ENCODE measurements around the gene OCIAD1.
"Not testable (repeated sequence)": the region's sequence is repeated elsewhere in the genome, so short reads cannot be mapped to it uniquely, and the experiment has no call there.

OCIAD1 gene

GRCh38 chr4:48801016-48801715 is 29.7 kb upstream of the OCIAD1 start:
- 0 out of 2 replicates have a peak overlapping the region, but pooled peaks have one; percentile 0 for H3K27ac ChIP-seq
- TF ChIP-seq, protein P1, sequence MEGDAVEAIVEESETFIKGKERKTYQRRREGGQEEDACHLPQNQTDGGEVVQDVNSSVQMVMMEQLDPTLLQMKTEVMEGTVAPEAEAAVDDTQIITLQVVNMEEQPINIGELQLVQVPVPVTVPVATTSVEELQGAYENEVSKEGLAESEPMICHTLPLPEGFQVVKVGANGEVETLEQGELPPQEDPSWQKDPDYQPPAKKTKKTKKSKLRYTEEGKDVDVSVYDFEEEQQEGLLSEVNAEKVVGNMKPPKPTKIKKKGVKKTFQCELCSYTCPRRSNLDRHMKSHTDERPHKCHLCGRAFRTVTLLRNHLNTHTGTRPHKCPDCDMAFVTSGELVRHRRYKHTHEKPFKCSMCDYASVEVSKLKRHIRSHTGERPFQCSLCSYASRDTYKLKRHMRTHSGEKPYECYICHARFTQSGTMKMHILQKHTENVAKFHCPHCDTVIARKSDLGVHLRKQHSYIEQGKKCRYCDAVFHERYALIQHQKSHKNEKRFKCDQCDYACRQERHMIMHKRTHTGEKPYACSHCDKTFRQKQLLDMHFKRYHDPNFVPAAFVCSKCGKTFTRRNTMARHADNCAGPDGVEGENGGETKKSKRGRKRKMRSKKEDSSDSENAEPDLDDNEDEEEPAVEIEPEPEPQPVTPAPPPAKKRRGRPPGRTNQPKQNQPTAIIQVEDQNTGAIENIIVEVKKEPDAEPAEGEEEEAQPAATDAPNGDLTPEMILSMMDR (IDR thresholded peaks at IDR 0.05), result no peak
- no peak for TF ChIP-seq ZFX (IDR thresholded peaks at IDR 0.05; ENCODE audit: borderline replicate concordance)

DNA sequence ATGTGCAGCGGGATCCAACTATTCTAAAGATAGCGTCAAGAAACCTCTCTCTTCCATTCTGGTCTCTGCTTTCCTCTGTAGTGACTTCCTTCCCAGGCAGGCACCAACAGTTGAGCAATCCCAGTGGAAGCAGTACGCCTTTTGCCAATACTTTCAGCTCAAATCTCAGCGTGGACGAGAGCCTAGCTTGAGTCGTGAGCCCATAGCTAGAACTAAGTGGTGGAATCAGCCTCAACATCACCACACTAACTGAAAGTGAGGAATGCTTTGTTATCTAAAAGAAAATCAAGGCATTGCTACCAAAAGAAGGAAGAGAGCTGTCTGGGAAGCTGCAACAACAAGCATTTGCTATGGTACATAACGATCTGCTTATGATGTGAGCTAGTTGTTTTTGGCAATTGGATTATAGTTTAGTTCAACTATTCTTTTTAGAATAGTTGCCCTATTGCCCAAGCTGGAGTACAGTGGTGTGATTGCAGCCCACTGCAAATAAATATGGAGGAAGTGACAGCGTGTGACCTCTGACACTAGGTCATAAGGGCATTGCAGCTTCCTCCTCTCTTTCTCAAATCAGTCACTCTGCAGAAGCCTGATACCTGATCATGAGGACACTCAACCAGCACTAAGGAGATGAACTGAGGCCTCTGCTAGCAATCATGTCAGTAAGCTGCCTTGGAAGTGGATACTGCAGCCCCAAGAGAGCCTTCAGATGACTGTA is 26.1 kb upstream of the OCIAD1 start:
- TF ChIP-seq ZFX (IDR thresholded peaks at IDR 0.05; ENCODE audit: borderline replicate concordance), result no peak
- TF ChIP-seq, protein P1 (IDR thresholded peaks at IDR 0.05), result no peak

GRCh38 chr4:48812866-48813265 is 18.0 kb upstream of the OCIAD1 start:
- TF ChIP-seq ZFX (IDR thresholded peaks at IDR 0.05; ENCODE audit: borderline replicate concordance), result no peak
- TF ChIP-seq, protein P1 (IDR thresholded peaks at IDR 0.05), result no peak
- no peak overlapping the region for H3K27ac ChIP-seq

More for the DNA sequence above, 26.1 kb upstream of the OCIAD1 start:
- H3K27ac ChIP-seq, result no peak overlapping the region

DNA sequence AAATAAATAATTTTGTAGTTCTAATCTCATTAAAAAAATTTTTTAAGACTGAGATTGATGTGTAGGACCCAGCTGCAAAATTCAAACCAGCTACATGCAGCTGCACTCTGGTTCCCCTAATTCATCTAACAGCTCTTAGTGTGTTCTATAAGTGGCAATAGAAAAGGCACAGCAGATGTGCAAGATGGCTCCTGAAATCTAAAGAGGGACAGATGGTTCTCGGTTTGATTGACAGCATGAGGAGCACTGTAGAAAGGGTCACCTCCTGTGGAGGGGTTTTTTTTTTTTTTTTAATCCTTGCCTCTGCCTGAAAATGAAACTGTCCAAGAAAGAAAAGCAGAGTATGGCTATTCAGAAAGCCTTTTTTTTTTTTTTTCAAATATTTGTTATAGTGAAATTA is 16.9 kb upstream of the OCIAD1 start:
- TF ChIP-seq, protein P1 (IDR thresholded peaks at IDR 0.05), result no peak
- no peak for TF ChIP-seq ZFX (IDR thresholded peaks at IDR 0.05; ENCODE audit: borderline replicate concordance)
- H3K27ac ChIP-seq, result no peak overlapping the region

GRCh38 chr4:48815483-48815882 is 15.4 kb upstream of the OCIAD1 start:
- no peak overlapping the region for H3K27ac ChIP-seq
- TF ChIP-seq ZFX (IDR thresholded peaks at IDR 0.05; ENCODE audit: borderline replicate concordance), result no peak
- TF ChIP-seq, protein P1 (IDR thresholded peaks at IDR 0.05), result no peak

GRCh38 chr4:48816297-48816696 is 14.6 kb upstream of the OCIAD1 start:
- not testable (repeated sequence) for H3K27ac ChIP-seq

GRCh38 chr4:48816971-48817370 is 13.9 kb upstream of the OCIAD1 start:
- no peak for TF ChIP-seq ZFX (IDR thresholded peaks at IDR 0.05; ENCODE audit: borderline replicate concordance)
- TF ChIP-seq, protein P1 (IDR thresholded peaks at IDR 0.05), result no peak
- no peak overlapping the region for H3K27ac ChIP-seq

GRCh38 chr4:48821431-48821830 is 9.5 kb upstream of the OCIAD1 start:
- not testable (repeated sequence) for H3K27ac ChIP-seq

Data from 22Rv1 (cell line).